Measurements from ENCODE around the gene SDCBP2.

DNA sequence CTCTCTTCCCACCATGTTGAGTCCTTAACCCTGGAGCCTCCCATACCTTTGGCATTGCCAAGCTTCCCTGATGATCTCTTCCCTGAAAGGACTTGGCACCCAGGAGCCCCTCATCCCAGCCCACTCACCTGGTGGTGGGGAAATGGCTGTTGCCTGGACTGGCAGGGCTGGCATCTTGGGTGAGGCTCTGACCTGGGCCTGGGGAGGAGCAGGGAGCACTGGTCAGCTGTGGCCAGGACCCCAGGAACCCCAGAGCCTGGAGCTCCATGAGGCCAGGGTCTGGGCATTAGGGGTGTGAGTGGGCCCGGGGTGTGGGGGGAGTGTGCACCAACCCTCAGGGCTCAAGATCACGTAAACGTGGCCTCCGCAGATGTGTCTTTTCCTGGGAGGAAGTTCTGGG, 9.5 kb downstream of the SDCBP2 start:
- TF ChIP-seq, protein P1, sequence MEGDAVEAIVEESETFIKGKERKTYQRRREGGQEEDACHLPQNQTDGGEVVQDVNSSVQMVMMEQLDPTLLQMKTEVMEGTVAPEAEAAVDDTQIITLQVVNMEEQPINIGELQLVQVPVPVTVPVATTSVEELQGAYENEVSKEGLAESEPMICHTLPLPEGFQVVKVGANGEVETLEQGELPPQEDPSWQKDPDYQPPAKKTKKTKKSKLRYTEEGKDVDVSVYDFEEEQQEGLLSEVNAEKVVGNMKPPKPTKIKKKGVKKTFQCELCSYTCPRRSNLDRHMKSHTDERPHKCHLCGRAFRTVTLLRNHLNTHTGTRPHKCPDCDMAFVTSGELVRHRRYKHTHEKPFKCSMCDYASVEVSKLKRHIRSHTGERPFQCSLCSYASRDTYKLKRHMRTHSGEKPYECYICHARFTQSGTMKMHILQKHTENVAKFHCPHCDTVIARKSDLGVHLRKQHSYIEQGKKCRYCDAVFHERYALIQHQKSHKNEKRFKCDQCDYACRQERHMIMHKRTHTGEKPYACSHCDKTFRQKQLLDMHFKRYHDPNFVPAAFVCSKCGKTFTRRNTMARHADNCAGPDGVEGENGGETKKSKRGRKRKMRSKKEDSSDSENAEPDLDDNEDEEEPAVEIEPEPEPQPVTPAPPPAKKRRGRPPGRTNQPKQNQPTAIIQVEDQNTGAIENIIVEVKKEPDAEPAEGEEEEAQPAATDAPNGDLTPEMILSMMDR (IDR thresholded peaks at IDR 0.05; ENCODE audit: insufficient read depth, low read depth, low read length): no peak
- no peak for TF ChIP-seq EZH2 (IDR thresholded peaks at IDR 0.05; ENCODE audit: insufficient read depth, low read length)

Measured in astrocyte (in vitro differentiated cells and primary cell).